GM21381 (cell line): ENCODE data around the gene SNAP25.

Source experiments
- ATAC-seq: cut with Tn5 transposase; IDR thresholded peaks from one replicate; pipeline ENCODE4 v1.9.1; 2021; ENCODE audit warnings: mild to moderate bottlenecking, moderate library complexity; ENCODE audit not compliant: unreplicated experiment

The SNAP25 gene

DNA sequence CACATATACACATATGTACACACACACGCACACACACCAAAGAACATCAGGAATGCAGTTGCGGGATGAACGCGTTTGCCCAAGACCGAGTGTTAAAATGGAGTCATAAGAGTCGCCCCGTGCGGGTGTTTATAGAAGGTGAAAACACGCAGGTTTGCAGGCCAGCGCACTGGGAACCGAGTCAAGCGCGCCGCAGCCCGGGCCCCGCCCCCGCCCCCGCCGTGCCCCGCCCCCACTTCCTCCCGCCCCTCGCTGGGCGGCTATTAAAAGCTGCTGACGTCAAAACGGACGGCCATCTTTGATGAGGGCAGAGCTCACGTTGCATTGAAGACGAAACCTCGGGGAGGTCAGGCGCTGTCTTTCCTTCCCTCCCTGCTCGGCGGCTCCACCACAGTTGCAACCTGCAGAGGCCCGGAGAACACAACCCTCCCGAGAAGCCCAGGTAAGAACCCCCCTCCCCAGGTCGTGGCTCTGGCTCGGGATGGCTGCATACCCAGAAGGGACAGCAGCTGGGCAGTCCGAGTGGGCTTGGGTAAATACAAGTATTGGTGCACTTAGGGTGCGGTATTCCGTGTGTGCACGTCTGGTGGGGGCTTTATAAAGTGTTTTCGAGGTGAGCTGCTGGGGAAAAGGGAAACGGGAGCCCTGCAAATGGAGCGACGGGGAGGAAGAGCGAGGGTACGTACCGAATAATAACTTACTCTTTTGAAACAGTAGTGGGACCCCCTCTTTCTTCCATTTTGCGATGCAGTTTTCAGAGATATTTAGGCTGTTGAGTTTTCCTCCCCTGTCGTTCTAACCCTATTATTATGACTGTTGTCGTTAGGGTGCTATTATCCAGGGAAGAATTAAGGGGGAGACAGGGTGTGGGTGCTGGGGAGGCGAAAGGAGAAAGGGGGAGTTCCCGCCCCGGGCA lies at the start of gene SNAP25:
SNAP25 (plus strand) TSS at position 295 of the 916 bp plus-strand sequence. CDS start 56,662 bp downstream, outside the sequence.
- no peak for ATAC-seq

DNA sequence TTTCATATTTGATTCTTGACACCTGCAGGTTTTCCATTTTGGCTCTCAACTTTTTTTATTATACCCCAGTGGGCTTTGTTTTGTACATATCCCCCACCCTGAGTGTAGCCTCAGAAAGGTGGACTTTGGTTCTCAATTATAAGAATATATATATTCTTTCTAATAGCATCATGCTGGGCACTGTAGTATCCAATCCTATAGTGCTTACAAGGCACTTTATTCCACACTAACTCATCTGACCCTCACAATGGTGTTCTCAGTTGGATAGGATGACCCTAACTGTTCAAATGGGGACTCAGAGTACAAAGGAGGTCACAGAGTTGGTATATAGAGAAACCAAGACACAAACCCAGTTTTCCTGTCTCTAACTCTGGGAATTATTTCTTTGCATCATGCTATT lies 48.9 kb upstream of the SNAP25 start:
- ATAC-seq = no peak

DNA sequence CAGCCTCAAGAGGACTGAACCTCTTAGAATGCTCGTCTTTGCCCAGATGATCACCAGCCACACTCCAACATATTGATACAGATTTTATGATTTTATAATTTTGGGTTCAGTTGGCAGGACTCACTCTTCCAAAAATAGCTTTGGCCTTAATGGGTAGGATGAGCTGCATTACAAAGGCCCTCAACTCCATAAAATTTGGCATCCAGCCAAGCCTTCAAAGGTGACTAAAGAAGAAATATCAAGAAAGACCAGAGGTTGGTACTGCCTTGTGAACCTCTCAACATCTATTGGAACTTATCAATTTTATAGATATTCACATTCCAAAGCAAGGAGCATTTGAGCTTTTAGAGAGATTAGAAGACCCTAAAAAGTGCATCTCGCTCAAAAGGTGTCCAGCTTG lies 48.4 kb upstream of the SNAP25 start:
- no peak for ATAC-seq

DNA sequence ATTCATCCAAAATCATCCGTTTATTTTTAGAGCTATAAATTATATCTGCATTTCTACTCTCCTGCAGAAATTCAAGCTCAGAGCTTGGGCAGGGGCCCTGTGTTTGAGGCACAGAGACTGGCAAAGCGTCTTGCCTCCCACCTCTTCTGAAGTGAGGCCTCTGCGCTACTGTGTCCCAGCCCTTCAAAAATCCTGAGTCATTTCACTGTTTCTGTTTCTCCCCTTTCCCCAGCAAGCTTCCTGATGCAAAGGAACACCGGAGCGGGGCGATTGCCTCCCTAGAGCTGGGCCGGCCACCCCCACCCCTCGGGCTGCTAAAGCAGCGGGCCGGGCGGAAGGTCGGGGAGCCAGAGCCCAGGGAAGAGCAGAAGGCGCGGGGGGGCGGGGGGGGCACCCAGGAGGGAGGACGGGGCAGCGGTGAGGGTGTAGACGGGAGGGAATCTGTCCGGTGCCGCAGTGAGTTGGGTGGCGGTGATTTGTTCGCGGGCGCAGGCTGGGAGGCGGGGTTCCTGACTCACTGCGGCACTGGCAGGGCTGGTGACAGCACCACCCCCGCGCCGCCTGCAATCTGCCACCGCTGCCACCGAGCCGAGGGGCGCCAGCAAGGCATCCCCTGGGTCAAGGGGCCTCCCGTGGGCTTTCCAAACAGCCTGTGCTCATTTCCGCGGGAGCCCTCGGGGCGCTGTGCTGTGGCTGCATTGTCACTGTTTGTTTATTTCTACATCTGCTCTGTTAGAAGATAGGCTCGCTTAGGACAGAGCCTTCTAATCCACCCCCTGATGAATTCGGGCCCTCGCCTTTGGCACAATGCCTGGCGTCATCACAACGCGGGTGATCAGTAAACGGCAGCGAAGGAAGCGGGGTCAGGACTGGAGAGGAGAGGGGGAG lies 46.5 kb upstream of the SNAP25 start:
- no peak for ATAC-seq

DNA sequence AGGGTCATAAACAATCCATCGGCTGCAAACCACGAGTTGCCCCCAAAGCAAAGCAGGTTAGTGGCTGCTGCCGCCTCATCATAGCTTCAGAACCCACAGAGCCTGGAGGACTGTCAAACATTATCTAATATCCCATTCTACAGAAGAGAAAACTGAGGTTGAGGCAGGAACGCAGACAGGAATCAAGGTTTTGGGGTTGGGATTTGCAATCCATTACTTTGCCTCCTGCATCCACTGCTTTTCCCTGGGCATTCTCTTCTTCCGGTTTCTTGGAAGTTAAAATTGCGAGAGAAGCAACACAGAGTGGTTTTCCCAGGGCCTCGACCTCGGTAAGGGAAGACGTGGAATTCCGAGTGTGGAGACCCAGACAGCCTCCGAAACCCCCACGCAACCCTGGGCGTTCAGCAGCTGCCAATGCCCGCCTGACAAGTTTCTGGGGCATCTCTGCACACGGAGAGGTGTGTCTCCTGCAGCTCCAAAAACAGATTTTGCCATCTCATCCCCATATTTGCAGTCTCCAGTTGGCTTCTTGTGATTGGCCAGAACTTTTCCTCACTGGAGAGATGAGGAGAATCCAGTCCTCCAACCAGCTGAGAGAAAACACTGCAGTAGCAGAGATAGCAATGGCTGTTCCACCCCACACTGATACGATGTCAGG lies 45.5 kb upstream of the SNAP25 start:
- no peak for ATAC-seq

DNA sequence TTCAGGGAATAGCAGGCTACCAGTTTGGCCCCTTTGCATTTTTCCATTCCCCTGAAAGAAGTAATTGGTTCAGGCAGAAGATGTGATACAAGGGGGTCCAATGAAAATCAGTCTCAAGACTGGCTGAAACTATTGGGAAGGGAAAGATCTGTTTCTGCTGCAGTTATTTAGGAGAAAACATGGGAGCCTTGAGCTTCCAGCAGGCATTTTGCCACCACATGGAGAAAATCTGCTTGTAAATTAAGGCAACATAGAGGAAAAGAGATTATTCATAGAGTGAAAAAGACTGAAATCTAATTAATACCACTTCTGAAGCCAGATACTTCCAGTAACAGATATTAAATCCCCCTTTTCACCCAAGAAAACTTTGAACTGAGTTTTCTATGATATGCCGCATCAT lies 44.2 kb upstream of the SNAP25 start:
- ATAC-seq = no peak

DNA sequence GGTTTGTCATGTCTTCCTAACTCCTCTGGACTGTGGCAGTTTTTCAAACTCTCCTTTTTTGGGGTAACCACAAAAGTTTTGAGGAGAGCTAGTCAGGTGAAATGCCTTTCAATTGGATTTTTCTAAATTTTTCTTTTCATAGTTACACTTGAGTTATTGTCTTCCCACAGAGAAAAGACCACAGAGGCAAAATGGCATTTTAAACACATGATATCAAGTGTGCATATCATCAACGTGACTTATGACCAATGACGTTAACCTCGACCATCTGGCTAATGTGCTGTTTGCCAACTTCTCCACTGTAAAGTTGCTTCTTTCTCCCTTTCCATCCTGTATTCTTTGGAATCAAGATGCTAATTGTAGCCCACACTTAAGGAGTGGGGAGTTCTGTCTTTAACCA lies 41.3 kb upstream of the SNAP25 start:
- no peak for ATAC-seq

DNA sequence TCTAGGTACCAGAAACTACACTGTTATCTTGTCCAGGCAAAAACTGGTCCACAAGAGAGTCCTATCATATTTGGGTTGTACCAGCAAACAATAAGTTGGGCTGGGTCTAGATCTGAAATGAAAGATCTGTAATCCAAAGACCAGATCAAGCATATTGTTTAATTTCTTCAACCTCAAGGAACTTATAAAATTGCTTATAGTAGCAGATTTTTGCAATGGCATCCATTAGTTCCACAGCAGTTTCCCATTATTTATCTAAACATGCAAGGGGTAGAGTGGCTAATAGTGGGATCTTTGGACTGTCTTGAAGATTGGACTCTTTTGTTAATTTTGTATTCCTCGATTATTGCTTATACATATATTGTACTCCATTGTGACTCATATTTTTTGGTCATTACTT lies 40.5 kb upstream of the SNAP25 start:
- ATAC-seq = no peak

DNA sequence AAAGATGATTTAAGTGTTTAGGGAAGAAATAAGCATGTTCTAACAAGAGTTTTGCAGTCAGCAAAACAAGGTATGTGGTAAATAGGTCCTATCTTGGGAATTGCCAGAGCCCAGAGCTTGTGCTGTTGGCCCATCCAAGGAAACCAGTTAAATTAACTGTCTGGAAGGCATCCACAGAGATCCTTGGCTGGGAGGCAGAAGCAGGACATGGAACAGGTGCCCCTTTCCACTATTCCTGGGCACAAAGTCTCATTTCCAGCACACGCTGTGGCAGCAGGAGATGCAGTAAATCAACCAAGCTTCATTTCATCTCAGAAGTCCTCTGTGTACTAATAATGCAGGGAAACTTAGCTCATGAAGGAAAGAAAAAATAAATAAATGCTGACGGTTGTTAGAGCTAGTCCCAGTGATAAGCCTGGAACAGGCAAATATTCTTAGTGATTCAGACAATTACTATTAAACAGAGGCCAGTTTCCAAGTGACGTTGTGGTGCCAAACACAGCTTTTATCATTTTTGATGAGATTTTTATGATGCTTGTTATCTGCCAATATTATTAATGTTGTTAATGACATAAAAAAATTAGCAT lies 39.8 kb upstream of the SNAP25 start:
- no peak for ATAC-seq

DNA sequence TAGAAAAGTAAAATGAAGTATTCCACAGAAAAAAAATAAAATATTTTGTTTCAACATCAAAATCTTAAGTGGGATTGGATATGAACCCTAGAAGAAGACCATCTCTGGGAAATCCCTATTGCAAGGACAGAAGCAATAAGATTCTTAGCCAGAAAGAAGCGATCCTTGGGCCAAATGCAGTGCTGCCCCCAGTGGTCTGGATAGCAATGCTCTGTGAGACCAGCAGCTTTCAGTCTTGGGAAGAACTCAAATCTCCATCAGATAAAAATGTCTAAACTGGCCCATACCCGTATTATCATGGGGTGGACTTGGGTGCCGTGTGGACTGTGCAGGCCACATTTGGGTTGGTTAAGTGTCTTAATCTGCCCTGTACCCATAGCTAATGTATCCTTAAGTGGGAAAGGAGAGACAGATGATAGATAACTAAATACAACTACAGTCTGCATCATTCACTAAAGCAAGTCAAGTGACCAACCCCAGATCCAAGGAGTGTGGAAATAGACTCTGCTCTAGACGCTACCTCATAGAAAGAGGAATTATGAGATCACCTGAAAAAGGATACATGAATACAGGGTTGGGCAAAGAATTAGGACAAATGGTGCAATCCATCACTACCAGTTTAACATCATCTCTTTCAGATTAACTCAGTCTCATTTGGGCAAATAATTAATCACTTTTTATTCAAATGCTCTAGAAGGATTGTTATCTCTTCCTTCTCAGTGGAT lies 38.9 kb upstream of the SNAP25 start:
- ATAC-seq = no peak

DNA sequence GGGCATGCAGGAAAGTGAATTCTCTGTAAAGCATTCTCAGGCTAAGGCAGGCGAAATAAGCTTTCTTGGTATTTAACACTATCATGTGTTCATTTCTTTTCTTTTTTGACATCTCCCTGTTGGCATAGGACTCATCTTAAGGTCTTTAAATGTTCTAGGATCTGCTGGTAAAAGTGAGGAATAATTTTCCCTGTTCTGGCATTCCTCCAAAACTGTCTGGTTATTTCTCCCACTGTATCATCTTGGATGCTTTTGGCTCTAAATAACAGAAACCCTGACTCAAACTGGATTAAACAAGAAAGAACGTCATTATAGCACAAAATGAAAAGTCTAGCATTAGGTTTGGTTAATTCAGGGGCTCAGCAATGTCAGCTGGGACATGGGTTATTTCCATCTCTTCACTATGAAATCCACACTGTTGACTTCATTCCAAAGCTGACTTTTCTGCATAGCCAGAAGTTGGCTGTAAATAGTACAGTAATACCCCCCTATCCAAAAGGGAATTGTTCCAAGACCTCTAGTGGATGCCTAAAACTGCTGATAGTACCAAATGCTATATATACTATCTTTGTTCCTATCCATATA lies 37.9 kb upstream of the SNAP25 start:
- no peak for ATAC-seq

DNA sequence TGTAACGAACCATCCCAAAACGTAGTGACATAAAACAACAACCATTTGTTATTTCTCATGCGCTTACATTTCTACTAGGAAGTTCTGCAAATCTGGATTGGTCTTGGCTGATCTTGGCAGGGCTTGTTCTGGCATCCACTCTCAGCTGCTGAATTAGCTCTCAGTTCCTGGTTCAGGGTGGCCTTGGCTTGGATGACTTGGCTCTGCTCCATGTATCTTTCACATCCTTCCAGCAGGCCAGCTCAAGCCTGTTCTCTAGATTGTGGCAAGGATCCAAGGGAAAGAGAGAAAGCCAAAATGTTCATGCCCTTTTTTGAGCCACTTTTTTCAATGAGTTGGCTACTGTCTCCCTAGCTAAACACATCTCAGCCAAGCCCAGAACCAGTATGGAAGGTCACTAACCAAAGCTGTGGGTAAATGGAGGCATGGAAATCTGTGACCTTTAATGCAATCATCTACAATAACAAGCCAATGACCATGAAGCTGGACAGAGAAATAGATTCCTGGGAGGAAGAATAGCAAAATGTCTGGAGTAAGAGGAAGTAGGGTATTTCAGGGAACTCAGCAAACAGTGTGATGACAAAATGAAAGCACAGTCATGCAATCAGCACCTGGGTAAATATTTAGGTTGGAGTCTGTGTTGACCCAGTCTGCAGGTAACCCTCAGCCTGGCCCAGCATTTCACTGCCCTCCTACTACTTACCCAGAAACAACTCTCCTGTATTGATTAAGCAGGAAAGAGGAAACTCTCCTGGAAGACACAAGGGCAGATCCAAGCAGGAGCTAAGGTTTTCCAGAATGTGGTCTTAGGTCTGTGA lies 32.7 kb upstream of the SNAP25 start:
- ATAC-seq = no peak

DNA sequence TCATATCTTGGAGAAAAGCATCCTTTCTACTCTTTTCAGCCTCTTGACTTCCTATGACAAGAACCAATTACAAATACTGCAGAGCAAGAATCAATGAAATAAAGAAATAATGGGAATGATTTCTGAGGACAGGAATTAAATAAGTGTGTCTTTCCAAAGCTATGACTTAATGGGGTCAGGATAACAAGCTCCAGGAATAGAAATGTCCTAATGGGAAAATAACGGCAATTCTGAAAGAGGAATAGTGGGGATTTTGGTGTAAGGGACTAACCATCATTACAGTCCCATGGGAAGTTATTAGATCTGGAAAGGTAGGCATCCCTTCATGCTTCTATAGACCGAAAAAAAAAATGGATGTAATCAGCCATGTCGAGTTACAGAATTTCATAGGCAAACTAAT lies 28.2 kb upstream of the SNAP25 start:
- ATAC-seq = no peak

DNA sequence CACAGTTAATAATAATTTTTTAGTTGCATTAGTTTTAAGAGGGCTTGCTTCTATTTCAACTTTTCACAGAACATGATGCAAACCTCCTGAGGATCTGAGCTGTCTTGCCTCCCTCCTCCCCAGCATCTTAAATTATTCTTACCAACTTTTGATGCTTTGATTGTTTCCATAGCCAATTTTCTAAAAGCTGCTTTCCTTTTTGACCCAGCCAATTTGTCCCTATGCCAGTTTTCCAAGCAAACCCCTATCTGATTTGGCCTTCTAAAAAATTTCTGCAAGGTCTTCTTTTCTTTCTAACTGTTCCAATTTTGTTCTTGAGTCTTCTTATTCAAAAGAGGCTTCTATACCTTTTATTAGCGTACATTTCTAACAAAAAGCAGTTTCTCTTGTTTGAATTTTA lies 26.5 kb upstream of the SNAP25 start:
- ATAC-seq = no peak

DNA sequence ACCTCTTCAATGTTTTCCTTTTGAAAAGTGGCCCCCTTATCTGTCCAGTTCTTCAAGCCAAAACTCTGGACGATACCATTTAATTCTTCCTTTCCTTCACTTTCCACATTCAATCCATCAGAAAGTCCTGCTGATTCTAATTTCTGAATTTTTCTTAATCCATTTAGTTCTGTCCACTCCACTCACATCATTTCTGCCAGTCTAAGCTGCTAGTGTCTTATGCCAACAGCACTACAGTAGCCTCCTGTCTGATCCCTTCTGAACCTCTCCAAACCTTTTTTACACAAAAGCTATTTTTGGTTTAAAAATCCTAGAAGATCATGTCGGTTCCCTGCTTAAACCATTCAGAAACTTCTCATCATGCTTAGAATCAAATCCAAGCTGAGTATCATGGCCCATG lies 24.5 kb upstream of the SNAP25 start:
- no peak for ATAC-seq

DNA sequence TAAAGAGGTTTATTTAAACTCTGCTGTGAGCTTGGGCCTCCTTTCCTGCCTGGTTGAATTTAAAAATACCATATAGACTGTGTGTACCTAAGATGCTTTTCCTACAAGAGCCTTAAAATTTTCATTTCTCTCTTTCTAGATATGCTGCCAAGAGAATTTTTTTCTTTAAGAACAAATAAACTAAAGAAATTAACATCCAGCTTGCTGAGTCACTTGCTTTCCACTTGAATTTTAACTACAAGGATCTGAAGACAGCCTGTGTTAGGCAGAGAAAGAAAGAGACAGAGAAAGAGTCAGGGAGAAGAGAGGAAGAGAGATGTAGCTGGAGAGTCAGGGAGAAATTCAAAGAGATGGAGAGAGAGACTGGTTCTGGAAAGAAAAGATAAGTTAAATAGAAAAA lies 18.3 kb upstream of the SNAP25 start:
- no peak for ATAC-seq

DNA sequence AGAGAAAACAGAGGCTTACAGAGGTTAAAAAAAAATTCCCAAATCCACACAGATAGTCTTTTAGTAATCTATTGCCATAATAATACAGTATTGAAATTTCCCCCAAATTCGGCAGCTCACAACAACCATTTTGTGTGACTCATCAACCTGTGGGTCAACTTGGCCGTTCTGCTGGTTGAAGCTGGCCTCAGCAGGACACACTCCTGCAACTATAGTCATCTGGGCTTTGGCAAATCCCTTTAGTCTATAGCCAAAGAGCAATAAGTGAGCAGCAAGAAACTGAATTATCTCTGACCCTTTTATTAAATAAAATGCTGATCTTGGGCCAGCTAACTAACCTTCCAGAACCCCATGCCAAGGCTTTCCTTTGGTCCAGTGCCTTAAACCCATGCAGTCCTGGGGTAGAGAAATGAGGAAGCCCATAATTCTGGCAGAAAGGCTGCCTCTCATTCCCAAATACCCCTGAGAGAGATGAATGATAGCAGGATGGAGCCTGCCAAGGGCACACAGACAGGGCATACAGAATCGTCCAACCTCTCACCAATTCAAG lies 17.2 kb upstream of the SNAP25 start:
- ATAC-seq = no peak

DNA sequence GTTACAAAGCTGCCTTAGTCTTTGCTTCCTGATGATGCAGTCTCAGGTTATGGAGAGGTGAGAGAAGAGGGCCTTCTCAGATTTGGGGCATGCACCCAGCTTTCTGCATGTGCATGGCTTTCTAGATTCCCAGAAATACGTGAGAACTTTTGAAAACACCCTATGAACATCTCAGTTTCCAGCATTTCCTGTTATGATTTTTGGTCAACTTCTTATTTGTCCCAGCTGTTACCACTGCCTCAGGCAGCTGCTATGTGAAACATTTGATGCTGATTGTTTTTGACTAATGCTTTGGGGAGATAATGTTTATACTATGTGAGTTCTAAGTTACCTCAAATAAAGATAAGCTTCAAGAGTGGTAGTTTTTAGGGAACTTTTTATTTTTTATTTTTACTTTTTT lies 9.5 kb upstream of the SNAP25 start:
- ATAC-seq = no peak

DNA sequence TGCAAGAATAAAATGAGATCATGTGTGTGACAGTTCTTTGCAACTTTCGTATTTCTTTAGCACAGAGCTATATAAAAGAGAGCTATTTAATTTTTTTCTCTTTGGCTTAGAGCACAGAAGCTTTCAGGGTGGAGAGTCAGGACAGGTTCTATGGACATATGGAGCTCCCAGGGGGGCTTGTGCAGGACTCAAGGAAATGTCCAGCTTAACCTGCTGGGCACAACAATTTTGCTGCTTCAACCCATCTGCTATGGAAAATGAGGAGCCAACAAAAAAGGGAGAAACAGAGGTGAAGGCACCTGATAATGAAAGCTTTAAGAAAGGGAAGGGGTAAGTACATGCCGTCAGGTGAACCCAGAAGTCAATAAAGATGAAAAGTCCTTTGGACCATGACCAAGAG lies 5.1 kb upstream of the SNAP25 start:
- no peak for ATAC-seq
